Astrocyte (in vitro differentiated cells and primary cell): ENCODE measurements around the gene LRP4. TPM values are rescaled to one million over a fixed set of nuclear protein-coding genes. Genes with fewer than 3 reads are reported as not detected.

ENCODE experiments used
- DNase-seq: peaks from one replicate; pipeline ENCODE4 v3.0.0-alpha.2; 2010; ENCODE audit warnings: low read depth
- FAIRE-seq: peaks from 2 replicates; lab custom pipeline; 2011; peaks lifted over from hg19 to GRCh38; lab: Jason Lieb, UNC
- H2AFZ ChIP-seq: 2 replicates; pipeline ENCODE4 v1.6.0; 2012; ENCODE audit warnings: low read depth, low read length, inconsistent platforms
- H3K27ac ChIP-seq: 2 replicates; pipeline ENCODE4 v1.5.1; 2011; ENCODE audit warnings: low read depth, low read length, inconsistent platforms
- H3K27me3 ChIP-seq: 2 replicates; pipeline ENCODE4 v1.6.0; 2011; ENCODE audit warnings: low read length, inconsistent platforms; ENCODE audit not compliant: insufficient read depth
- H3K36me3 ChIP-seq: 2 replicates; pipeline ENCODE4 v1.5.1; 2011; ENCODE audit warnings: low read length, inconsistent platforms; ENCODE audit not compliant: insufficient read depth
- H3K4me1 ChIP-seq: 2 replicates; pipeline ENCODE4 v1.5.1; 2011; ENCODE audit warnings: low read length, inconsistent platforms; ENCODE audit not compliant: insufficient read depth
- H3K4me2 ChIP-seq: 2 replicates; pipeline ENCODE4 v1.6.0; 2012; ENCODE audit warnings: low read length, inconsistent platforms
- H3K4me3 ChIP-seq: 2 replicates; pipeline ENCODE4 v1.5.1; 2011; ENCODE audit warnings: low read depth, mild to moderate bottlenecking, low read length, inconsistent platforms; ENCODE audit not compliant: insufficient read depth
- H3K79me2 ChIP-seq: 2 replicates; pipeline ENCODE4 v1.6.0; 2012; ENCODE audit warnings: mild to moderate bottlenecking, low read length, inconsistent platforms; ENCODE audit not compliant: insufficient read depth
- H3K9ac ChIP-seq: 2 replicates; pipeline ENCODE4 v1.6.0; 2012; ENCODE audit warnings: mild to moderate bottlenecking, low read length, inconsistent platforms
- H3K9me3 ChIP-seq: 2 replicates; pipeline ENCODE4 v1.5.1; 2012; ENCODE audit warnings: low read depth, mild to moderate bottlenecking, low read length, inconsistent platforms; ENCODE audit not compliant: insufficient read depth
- H4K20me1 ChIP-seq: 2 replicates; pipeline ENCODE4 v1.6.0; 2012; ENCODE audit warnings: low read length, inconsistent platforms; ENCODE audit not compliant: insufficient read depth
- H3K27ac Mint-ChIP-seq: one replicate; pipeline ENCODE4 v1.8.0; 2021; ENCODE audit warnings: mild to moderate bottlenecking, mixed read lengths; ENCODE audit not compliant: unreplicated experiment
- H3K27me3 Mint-ChIP-seq: one replicate; pipeline ENCODE4 v1.8.0; 2021; ENCODE audit warnings: low read depth, mixed read lengths; ENCODE audit not compliant: unreplicated experiment
- H3K36me3 Mint-ChIP-seq: one replicate; pipeline ENCODE4 v1.8.0; 2021; ENCODE audit warnings: low read depth, mixed read lengths; ENCODE audit not compliant: unreplicated experiment
- H3K4me1 Mint-ChIP-seq: one replicate; pipeline ENCODE4 v1.8.0; 2021; ENCODE audit warnings: low read depth, mixed read lengths; ENCODE audit not compliant: unreplicated experiment
- H3K4me3 Mint-ChIP-seq: one replicate; pipeline ENCODE4 v1.8.0; 2021; ENCODE audit warnings: mild to moderate bottlenecking, moderate library complexity, mixed read lengths; ENCODE audit not compliant: unreplicated experiment
- H3K9me3 Mint-ChIP-seq: one replicate; pipeline ENCODE4 v1.8.0; 2021; ENCODE audit warnings: mild to moderate bottlenecking, mixed read lengths; ENCODE audit not compliant: unreplicated experiment
- EZH2 ChIP-seq: IDR thresholded peaks from 2 replicates; pipeline ENCODE4 v1.6.1; 2012; ENCODE audit warnings: mild to moderate bottlenecking, low read length, inconsistent platforms; ENCODE audit not compliant: insufficient read depth
- total RNA-seq: library from RNA; stranded (reverse); gene quantifications from 2 replicates; pipeline ENCODE4 v1.2.1, GENCODE V29; 2021
- TF ChIP-seq, protein P1 (sequence below): IDR thresholded peaks from 2 replicates; pipeline ENCODE4 v1.5.1; 2011; ENCODE audit warnings: low read depth, mild to moderate bottlenecking, inconsistent platforms, low read length, moderate library complexity; ENCODE audit not compliant: insufficient read depth

The LRP4 gene
- total RNA-seq, 1 donor from 2014 or later: 19.0 TPM

DNA sequence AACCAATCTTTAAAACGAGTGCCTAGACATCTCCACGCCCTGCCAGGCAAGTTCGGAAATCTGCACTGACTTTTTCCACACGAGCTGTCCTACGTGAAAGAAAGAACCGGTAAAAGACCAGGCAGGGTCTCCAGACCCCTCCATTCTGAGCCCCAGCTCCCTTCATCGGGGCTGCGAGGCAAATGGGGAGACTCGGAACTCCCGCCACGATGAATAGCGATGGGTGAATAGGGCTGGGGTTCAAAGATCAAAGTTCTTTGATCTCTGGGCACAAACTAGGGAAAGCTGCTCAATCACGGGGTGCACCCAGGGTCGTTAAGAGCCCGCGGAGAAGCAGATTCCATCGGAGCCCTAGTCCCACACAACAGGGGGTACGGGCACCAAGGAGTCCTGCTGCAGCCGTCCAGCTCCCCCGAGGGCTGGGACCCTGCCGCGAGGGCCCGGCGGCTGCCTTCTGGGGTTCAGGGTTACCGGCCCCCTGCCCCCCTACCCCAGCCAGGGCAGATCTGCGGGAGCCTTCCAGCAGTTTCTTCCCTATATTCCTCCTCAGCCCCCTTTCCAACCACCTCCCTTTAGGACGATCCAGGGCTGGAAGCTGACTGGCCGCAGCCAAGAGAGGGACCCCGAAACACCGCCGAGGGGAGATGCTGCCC lies 1.1 kb downstream of the LRP4 start:
- H3K79me2 ChIP-seq: no peaks in the 10 kb centered on the region
- peaks cover 58% of the 10 kb centered on the region for H3K4me1 ChIP-seq
- peak overlapping the region; percentile 90 for H3K4me3 Mint-ChIP-seq
- H3K9ac ChIP-seq: peak overlapping the region; percentile 81
- H3K27me3 Mint-ChIP-seq: no peaks in the 10 kb centered on the region
- DNase-seq (no peak), FAIRE-seq (no peak)
- H3K4me3 ChIP-seq: peak overlapping the region; percentile 67
- peak overlapping the region; percentile 54 for H3K27ac ChIP-seq
- H3K4me2 ChIP-seq: peak overlapping the region; percentile 92
- H3K36me3 Mint-ChIP-seq: no peaks in the 10 kb centered on the region
- no peaks in the 10 kb centered on the region for H3K9me3 ChIP-seq
- H2AFZ ChIP-seq: peak overlapping the region; percentile 70
- H4K20me1 ChIP-seq: no peaks in the 10 kb centered on the region
- no peaks in the 10 kb centered on the region for H3K36me3 ChIP-seq
- H3K27me3 ChIP-seq: no peaks in the 10 kb centered on the region
- H3K9me3 Mint-ChIP-seq: no peaks in the 10 kb centered on the region
- H3K27ac Mint-ChIP-seq: peak overlapping the region; percentile 73
- peaks cover 60% of the 10 kb centered on the region for H3K4me1 Mint-ChIP-seq
- TF ChIP-seq EZH2: peak; percentile 25
- TF ChIP-seq, protein P1, sequence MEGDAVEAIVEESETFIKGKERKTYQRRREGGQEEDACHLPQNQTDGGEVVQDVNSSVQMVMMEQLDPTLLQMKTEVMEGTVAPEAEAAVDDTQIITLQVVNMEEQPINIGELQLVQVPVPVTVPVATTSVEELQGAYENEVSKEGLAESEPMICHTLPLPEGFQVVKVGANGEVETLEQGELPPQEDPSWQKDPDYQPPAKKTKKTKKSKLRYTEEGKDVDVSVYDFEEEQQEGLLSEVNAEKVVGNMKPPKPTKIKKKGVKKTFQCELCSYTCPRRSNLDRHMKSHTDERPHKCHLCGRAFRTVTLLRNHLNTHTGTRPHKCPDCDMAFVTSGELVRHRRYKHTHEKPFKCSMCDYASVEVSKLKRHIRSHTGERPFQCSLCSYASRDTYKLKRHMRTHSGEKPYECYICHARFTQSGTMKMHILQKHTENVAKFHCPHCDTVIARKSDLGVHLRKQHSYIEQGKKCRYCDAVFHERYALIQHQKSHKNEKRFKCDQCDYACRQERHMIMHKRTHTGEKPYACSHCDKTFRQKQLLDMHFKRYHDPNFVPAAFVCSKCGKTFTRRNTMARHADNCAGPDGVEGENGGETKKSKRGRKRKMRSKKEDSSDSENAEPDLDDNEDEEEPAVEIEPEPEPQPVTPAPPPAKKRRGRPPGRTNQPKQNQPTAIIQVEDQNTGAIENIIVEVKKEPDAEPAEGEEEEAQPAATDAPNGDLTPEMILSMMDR: no peak

DNA sequence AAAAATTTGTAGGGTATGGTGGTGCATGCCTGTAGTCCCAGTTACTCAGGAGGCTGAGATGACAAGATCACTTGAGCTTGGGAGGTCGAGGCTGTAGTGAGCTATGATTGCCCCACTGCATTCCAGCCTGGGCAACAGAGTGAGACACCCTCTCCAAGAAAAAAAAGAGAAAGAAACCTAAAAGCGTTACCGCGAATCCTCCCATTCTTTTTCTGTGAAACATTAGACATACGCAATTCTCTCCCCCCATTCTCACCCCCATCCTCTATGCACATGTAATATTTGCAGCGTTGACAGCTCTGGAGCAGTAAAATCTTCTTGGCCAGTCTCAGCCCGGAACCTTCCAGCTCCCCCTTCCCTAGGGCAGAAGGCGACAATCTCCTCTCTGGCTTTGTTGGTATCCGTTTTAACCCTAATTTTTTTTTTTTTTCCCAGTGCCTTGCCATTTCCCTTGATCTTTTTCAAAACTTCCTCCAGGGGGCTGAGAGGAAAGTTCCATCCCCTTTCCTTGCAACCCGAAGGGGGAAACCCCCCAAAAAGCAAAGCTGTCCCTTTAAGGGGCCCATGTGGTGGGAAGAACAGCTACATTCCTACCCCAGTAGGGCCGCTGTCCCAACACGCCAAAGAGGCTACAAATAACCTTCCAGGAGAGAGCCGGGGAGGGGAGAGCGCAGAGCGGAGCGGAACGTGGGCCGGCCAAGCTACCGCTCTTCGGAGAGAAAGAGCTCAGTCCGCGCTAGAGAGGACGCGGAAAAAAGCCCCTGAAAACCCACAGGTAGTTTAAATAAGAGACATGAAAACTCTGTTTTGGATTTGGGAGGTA lies 1.9 kb downstream of the LRP4 start:
- Histone ChIP-seq H3K27ac (peak overlapping the region; percentile 54), H3K79me2 (no peaks in the 10 kb centered on the region), H3K4me2 (peak overlapping the region; percentile 92), H3K4me1 (peaks cover 60% of the 10 kb centered on the region), H3K9ac (peak overlapping the region; percentile 81), H3K36me3 (no peaks in the 10 kb centered on the region), H4K20me1 (no peaks in the 10 kb centered on the region), H3K4me3 (peak overlapping the region; percentile 67), H3K9me3 (no peaks in the 10 kb centered on the region), H3K27me3 (no peaks in the 10 kb centered on the region), H2AFZ (peak overlapping the region; percentile 70)
- no peaks in the 10 kb centered on the region for H3K36me3 Mint-ChIP-seq
- H3K27me3 Mint-ChIP-seq: no peaks in the 10 kb centered on the region
- H3K9me3 Mint-ChIP-seq: no peaks in the 10 kb centered on the region
- FAIRE-seq: no peak
- H3K27ac Mint-ChIP-seq: peak overlapping the region; percentile 73
- peak overlapping the region; percentile 90 for H3K4me3 Mint-ChIP-seq
- DNase-seq: peak; percentile 63
- no peak for TF ChIP-seq EZH2
- TF ChIP-seq, protein P1: peak; percentile 18
- H3K4me1 Mint-ChIP-seq: peaks cover 63% of the 10 kb centered on the region

DNA sequence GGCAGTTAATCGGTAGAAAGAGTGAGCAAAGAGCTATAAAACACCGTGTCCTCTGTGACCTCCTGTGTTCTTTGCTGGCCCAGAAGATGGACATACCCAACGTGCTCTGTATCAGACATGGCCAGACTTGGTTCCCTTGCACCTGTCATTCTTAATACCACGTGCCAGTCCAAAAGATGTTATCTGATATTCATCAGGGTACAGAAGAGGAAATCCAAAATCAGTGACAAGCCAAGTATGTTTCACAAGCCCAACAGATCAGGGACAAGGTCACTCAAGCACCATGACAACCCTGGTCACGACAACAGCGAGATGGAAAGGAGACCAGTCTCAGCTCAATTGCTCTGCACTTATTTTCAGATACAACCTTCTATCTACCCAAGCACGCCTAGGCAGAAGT lies 3.4 kb downstream of the LRP4 start:
- Histone ChIP-seq H3K79me2 (no peaks in the 10 kb centered on the region), H3K4me3 (no peak overlapping the region), H3K9ac (no peak overlapping the region), H3K36me3 (no peaks in the 10 kb centered on the region), H3K4me1 (peaks cover 48% of the 10 kb centered on the region), H3K27ac (no peak overlapping the region), H2AFZ (no peak overlapping the region), H3K27me3 (no peaks in the 10 kb centered on the region), H3K4me2 (no peak overlapping the region), H4K20me1 (no peaks in the 10 kb centered on the region), H3K9me3 (no peaks in the 10 kb centered on the region)
- no peak for TF ChIP-seq EZH2
- TF ChIP-seq, protein P1: no peak
- FAIRE-seq (no peak), DNase-seq (no peak)
- Mint-ChIP-seq H3K4me3 (no peak overlapping the region), H3K36me3 (no peaks in the 10 kb centered on the region), H3K4me1 (peaks cover 50% of the 10 kb centered on the region), H3K27ac (peak overlapping the region; percentile 88), H3K9me3 (no peaks in the 10 kb centered on the region), H3K27me3 (no peaks in the 10 kb centered on the region)
